SU-DHL-6 (cell line): ENCODE results near the gene CHN1.

Source experiments
- H2AFZ ChIP-seq: fragments of 200-600 bp; sonication (generic); 2 replicates; pipeline ENCODE4 v1.6.1; 2014; ENCODE audit warnings: low read depth, mild to moderate bottlenecking, moderate library complexity, mixed read lengths, antibody characterized with exemption, low read length; ENCODE audit not compliant: severe bottlenecking
- H3F3A ChIP-seq: fragments of 200-600 bp; shearing (Covaris generic); 2 replicates; pipeline ENCODE4 v1.6.0; 2016; ENCODE audit warnings: antibody characterized with exemption, mild to moderate bottlenecking; ENCODE audit not compliant: insufficient read depth
- H3K27ac ChIP-seq: fragments of 200-600 bp; sonication (generic); 2 replicates; pipeline ENCODE4 v1.5.1; 2016; ENCODE audit warnings: low read depth, mild to moderate bottlenecking, low read length, moderate library complexity, mixed read lengths
- H3K27me3 ChIP-seq: fragments of 200-600 bp; sonication (generic), shearing (Covaris generic); 2 replicates; pipeline ENCODE4 v1.6.0; 2014; ENCODE audit warnings: mild to moderate bottlenecking, low read length
- H3K36me3 ChIP-seq: fragments of 200-600 bp; sonication (generic); 2 replicates; pipeline ENCODE4 v1.6.1; 2014; ENCODE audit warnings: mild to moderate bottlenecking, low read length, mixed read lengths
- H3K4me2 ChIP-seq: fragments of 300-600, 200-600 bp; shearing (Covaris generic), sonication (generic); 2 replicates; pipeline ENCODE4 v1.6.0; 2014; ENCODE audit warnings: low read length, low read depth, mild to moderate bottlenecking; ENCODE audit not compliant: poor library complexity, severe bottlenecking
- H3K4me3 ChIP-seq: fragments of 200-600 bp; sonication (generic); 2 replicates; pipeline ENCODE4 v1.5.1; 2014; ENCODE audit warnings: antibody characterized with exemption, low read length, mild to moderate bottlenecking, mixed read lengths; ENCODE audit not compliant: insufficient read depth, poor library complexity, severe bottlenecking
- H3K79me2 ChIP-seq: fragments of 200-600 bp; sonication (generic); 2 replicates; pipeline ENCODE4 v1.6.1; 2014; ENCODE audit warnings: mild to moderate bottlenecking, low read length, moderate library complexity; ENCODE audit not compliant: insufficient read depth
- H3K9ac ChIP-seq: fragments of 200-600 bp; sonication (generic); 2 replicates; pipeline ENCODE4 v1.7.0; 2014; ENCODE audit warnings: mild to moderate bottlenecking, low read length
- H3K9me2 ChIP-seq: fragments of 200-600 bp; sonication (generic); replicated peaks from 2 replicates; pipeline ENCODE4 v1.6.1; 2014; ENCODE audit warnings: low read length; ENCODE audit not compliant: insufficient read depth
- H3K9me3 ChIP-seq: fragments of 200-600 bp; sonication (generic); 2 replicates; pipeline ENCODE4 v1.6.1; 2014; ENCODE audit warnings: low read length, mixed read lengths; ENCODE audit not compliant: insufficient read depth
- H4K20me1 ChIP-seq: fragments of 200-600 bp; sonication (generic); 2 replicates; pipeline ENCODE4 v1.6.1; 2014; ENCODE audit warnings: low read depth, mild to moderate bottlenecking, antibody characterized with exemption, low read length, moderate library complexity, mixed read lengths
- EZH2phosphoT487 ChIP-seq: fragments of 200-600 bp; sonication (generic), shearing (Covaris generic); conservative IDR thresholded peaks from 2 replicates; pipeline ENCODE4 v1.6.1; 2018; ENCODE audit warnings: mild to moderate bottlenecking, antibody characterized with exemption, low read length, moderate library complexity, mixed read lengths
- TF ChIP-seq, protein P1 (sequence below): fragments of 200-600 bp; sonication (generic); IDR thresholded peaks from one replicate; pipeline ENCODE4 v1.5.1; 2017; ENCODE audit warnings: antibody characterized with exemption, mild to moderate bottlenecking, low read length, moderate library complexity; ENCODE audit not compliant: insufficient read depth, poor library complexity, severe bottlenecking

Gene CHN1

GRCh38 chr2:174931724-174932123, 73.5 kb downstream of the CHN1 start:
- Histone ChIP-seq H3K36me3 (no peaks in the 10 kb centered on the region), H3K9me3 (no peaks in the 10 kb centered on the region), H4K20me1 (no peaks in the 10 kb centered on the region), H3K27ac (no peak overlapping the region), H3K4me3 (no peak overlapping the region), H3K4me2 (no peak overlapping the region), H3K9me2 (no peaks in the 10 kb centered on the region), H3K27me3 (no peaks in the 10 kb centered on the region), H3K9ac (no peak overlapping the region), H2AFZ (no peak overlapping the region), H3F3A (no peaks in the 10 kb centered on the region), H3K79me2 (no peaks in the 10 kb centered on the region)
- no peak for TF ChIP-seq EZH2phosphoT487
- TF ChIP-seq, protein P1, sequence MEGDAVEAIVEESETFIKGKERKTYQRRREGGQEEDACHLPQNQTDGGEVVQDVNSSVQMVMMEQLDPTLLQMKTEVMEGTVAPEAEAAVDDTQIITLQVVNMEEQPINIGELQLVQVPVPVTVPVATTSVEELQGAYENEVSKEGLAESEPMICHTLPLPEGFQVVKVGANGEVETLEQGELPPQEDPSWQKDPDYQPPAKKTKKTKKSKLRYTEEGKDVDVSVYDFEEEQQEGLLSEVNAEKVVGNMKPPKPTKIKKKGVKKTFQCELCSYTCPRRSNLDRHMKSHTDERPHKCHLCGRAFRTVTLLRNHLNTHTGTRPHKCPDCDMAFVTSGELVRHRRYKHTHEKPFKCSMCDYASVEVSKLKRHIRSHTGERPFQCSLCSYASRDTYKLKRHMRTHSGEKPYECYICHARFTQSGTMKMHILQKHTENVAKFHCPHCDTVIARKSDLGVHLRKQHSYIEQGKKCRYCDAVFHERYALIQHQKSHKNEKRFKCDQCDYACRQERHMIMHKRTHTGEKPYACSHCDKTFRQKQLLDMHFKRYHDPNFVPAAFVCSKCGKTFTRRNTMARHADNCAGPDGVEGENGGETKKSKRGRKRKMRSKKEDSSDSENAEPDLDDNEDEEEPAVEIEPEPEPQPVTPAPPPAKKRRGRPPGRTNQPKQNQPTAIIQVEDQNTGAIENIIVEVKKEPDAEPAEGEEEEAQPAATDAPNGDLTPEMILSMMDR = no peak

GRCh38 chr2:174929786-174930185, 75.4 kb downstream of the CHN1 start:
- no peaks in the 10 kb centered on the region for H3K9me3 ChIP-seq
- no peak overlapping the region for H3K4me2 ChIP-seq
- H3K27me3 ChIP-seq = no peaks in the 10 kb centered on the region
- no peak overlapping the region for H2AFZ ChIP-seq
- no peaks in the 10 kb centered on the region for H3K9me2 ChIP-seq
- TF ChIP-seq EZH2phosphoT487 = no peak
- TF ChIP-seq, protein P1 = no peak
- no peaks in the 10 kb centered on the region for H3F3A ChIP-seq
- H3K9ac ChIP-seq = no peak overlapping the region
- no peak overlapping the region for H3K27ac ChIP-seq
- H3K4me3 ChIP-seq = no peak overlapping the region
- H3K79me2 ChIP-seq = no peaks in the 10 kb centered on the region
- no peaks in the 10 kb centered on the region for H3K36me3 ChIP-seq
- no peaks in the 10 kb centered on the region for H4K20me1 ChIP-seq

DNA sequence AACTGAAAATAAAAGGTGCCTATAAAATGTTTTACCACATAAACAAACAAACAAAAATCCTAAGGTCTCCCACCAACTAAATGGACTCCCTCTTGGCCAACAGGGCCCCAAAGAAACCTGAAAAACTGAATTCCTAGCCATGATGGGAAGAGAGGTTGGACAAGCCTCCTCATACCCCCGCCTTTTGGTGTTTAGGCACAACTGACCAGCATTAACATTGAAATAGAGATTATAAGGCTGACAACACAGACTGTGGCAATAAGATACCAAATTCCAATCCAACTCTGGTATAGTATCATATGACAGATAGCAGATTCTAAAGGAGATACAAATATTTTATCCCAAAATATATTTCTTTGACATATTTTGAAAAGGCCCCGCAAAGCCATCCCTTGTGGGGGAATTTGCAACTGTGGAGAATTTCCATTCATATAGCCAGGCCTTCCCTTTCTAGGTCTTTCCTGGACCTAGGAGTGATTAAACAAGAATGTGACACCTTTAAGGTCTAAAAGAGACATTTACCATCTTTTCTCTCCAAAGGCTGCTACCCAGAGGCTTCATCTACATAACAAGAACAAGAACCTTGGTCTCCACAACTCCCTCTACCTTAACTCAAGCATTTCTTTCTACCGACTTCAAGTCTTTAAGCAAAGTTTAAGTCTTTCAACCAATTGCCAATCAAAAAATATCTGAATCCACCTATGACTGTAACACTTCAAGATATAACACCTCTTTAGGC, 80.0 kb downstream of the CHN1 start:
- no peak overlapping the region for H3K9ac ChIP-seq
- H3K4me3 ChIP-seq = no peak overlapping the region
- no peaks in the 10 kb centered on the region for H3K9me2 ChIP-seq
- no peaks in the 10 kb centered on the region for H3K79me2 ChIP-seq
- no peaks in the 10 kb centered on the region for H3K36me3 ChIP-seq
- no peak overlapping the region for H3K27ac ChIP-seq
- no peaks in the 10 kb centered on the region for H4K20me1 ChIP-seq
- no peaks in the 10 kb centered on the region for H3F3A ChIP-seq
- no peaks in the 10 kb centered on the region for H3K9me3 ChIP-seq
- TF ChIP-seq, protein P1 = no peak
- TF ChIP-seq EZH2phosphoT487 = no peak
- no peak overlapping the region for H2AFZ ChIP-seq
- no peaks in the 10 kb centered on the region for H3K27me3 ChIP-seq
- no peak overlapping the region for H3K4me2 ChIP-seq
